ENCODE data around the gene RXRA. TPM values are rescaled to one million over a fixed set of nuclear protein-coding genes. Genes with fewer than 3 reads are reported as not detected.
A peak's percentile ranks its signal among the peaks of the same experiment; 100 is the strongest.

The RXRA gene
- total and polyA plus RNA-seq, 2 of the 13 experiments (the other 11 are each of a cell fraction or from before 2014, with no cell fraction given) = 18.9 to 29.2 TPM

DNA sequence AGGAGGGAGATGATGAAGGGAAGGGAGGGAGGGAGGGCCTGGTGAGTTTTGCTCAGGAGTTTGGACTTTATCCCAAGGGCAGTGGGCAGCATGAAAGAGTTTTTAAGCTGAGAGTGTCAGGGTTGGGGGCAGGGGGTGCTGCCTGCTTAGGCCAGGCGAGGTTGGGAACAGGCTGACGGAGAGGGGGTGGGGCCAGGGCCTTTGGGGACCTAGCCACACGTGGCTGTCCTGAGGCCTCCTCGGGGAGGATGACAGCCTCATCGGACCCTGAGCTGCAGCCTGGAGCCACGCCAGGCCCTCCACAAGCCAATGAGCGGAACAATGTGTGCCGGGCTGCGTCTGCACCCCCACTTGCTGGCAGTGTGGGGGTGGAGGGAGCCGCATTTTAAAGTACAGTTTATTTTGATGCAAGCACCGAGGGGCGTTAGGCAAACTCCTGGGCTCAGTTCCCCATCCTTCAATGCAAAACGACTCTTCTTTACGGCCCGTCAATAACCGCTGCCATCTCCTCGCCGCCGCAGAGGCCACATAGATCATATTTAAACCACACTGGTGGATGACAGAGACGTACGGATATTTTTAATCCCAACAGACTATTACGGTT is 5.3 kb upstream of the RXRA start (continued):
- peak; percentile 53; the same call in 1 of the 2 replicates for TF ChIP-seq FOXA3 (CRISPR knock-in tag; IDR thresholded peaks at IDR 0.05)
- TF ChIP-seq HNF1A (IDR thresholded peaks at IDR 0.05; ENCODE audit: low read depth) = no peak
- peak; percentile 32; the same call in 1 of the 2 replicates for TF ChIP-seq HNF1A (CRISPR knock-in tag; IDR thresholded peaks at IDR 0.05; ENCODE audit: borderline replicate concordance)
- no peak for TF ChIP-seq ZBTB20 (CRISPR knock-in tag; IDR thresholded peaks at IDR 0.05; ENCODE audit: borderline replicate concordance, low read depth)
- no peak for TF ChIP-seq DNMT3B (CRISPR knock-in tag; conservative IDR thresholded peaks at IDR 0.05)
- TF ChIP-seq SP2 (CRISPR knock-in tag; IDR thresholded peaks at IDR 0.05) = no peak
- TF ChIP-seq ZNF567 (CRISPR knock-in tag; IDR thresholded peaks at IDR 0.05; ENCODE audit: borderline replicate concordance) = no peak
- TF ChIP-seq SUZ12 (IDR thresholded peaks at IDR 0.05; ENCODE audit: low read depth, low read length) = no peak
- TF ChIP-seq CSRNP1 (CRISPR knock-in tag; IDR thresholded peaks at IDR 0.05) = no peak; the same call in 1 of the 2 replicates
- TF ChIP-seq SMC3 (IDR thresholded peaks at IDR 0.05; ENCODE audit: low read length) = no peak
- no peak for TF ChIP-seq PTBP1 (IDR thresholded peaks at IDR 0.05; ENCODE audit: low read depth, low read length, poor library complexity, severe bottlenecking)
- TF ChIP-seq PRPF4 (IDR thresholded peaks at IDR 0.05; ENCODE audit: low read depth, low read length, poor library complexity, severe bottlenecking) = no peak
- TF ChIP-seq ZNF143 (CRISPR knock-in tag; IDR thresholded peaks at IDR 0.05) = no peak
- TF ChIP-seq ZNF33A (CRISPR knock-in tag; IDR thresholded peaks at IDR 0.05; ENCODE audit: borderline replicate concordance) = no peak
- no peak for TF ChIP-seq TCF12 (IDR thresholded peaks at IDR 0.05)
- no peak for TF ChIP-seq TCF12 (CRISPR knock-in tag; IDR thresholded peaks at IDR 0.05)
- no peak for TF ChIP-seq SRF (IDR thresholded peaks at IDR 0.05; ENCODE audit: low read depth, low read length)
- TF ChIP-seq STAT5B (CRISPR knock-in tag; IDR thresholded peaks at IDR 0.05) = 0 out of 2 replicates have a peak, but pooled peaks have one; percentile 35
- TF ChIP-seq POLR2AphosphoS5 (IDR thresholded peaks at IDR 0.05; ENCODE audit: low read depth, low read length) = no peak
- TF ChIP-seq ZNF878 (CRISPR knock-in tag; IDR thresholded peaks at IDR 0.05) = no peak; the same call in 1 of the 2 replicates
- TF ChIP-seq SMAD9 (CRISPR knock-in tag; IDR thresholded peaks at IDR 0.05) = no peak
- TF ChIP-seq ZNF30 (CRISPR knock-in tag; IDR thresholded peaks at IDR 0.05) = no peak
- TF ChIP-seq RXRB (CRISPR knock-in tag; IDR thresholded peaks at IDR 0.05; ENCODE audit: borderline replicate concordance) = peak; percentile 40; the same call in 1 of the 2 replicates
- TF ChIP-seq ZNF234 (CRISPR knock-in tag; conservative IDR thresholded peaks at IDR 0.05) = no peak
- TF ChIP-seq ZNF883 (CRISPR knock-in tag; IDR thresholded peaks at IDR 0.05; ENCODE audit: not compliant biosample characterization) = no peak
- TF ChIP-seq ZMYM4 (CRISPR knock-in tag; IDR thresholded peaks at IDR 0.05) = 0 out of 2 replicates have a peak, but pooled peaks have one; percentile 16
- no peak for TF ChIP-seq HNRNPLL (IDR thresholded peaks at IDR 0.05; ENCODE audit: low read depth, low read length, poor library complexity, severe bottlenecking)
- TF ChIP-seq CENPX (CRISPR knock-in tag; IDR thresholded peaks at IDR 0.05) = no peak
